ENCODE measurements around the gene CSH1. TPM values are rescaled to one million over a fixed set of nuclear protein-coding genes. Genes with fewer than 3 reads are reported as not detected.
"Not testable (repeated sequence)": the region's sequence is repeated elsewhere in the genome, so short reads cannot be mapped to it uniquely, and the experiment has no call there.

CSH1 gene
- total RNA-seq, 1 experiment from 2014 or later: not detected

- H3K27ac Mint-ChIP-seq; H2BK20ac ChIP-seq (ENCODE audit: low read depth, low read length, poor library complexity, severe bottlenecking); H4K8ac ChIP-seq (replicated peaks; ENCODE audit: insufficient read length, low read depth, low read length); H2BK5ac ChIP-seq (ENCODE audit: insufficient read length, low read length); H3K14ac ChIP-seq (ENCODE audit: insufficient read depth, low read length); H3K23ac ChIP-seq (ENCODE audit: insufficient read length, low read depth, low read length); H3K27ac ChIP-seq (ENCODE audit: insufficient read length, low read depth, low read length); H3K4me3 Mint-ChIP-seq; H3K9me3 ChIP-seq (ENCODE audit: control insufficient read depth, low read depth, low read length); H4K91ac ChIP-seq (ENCODE audit: insufficient read length, low read depth, low read length); H3K4me1 ChIP-seq (ENCODE audit: insufficient read depth, low read length); H3K4ac ChIP-seq (ENCODE audit: low read depth, low read length); H3K4me2 ChIP-seq (ENCODE audit: insufficient read depth, insufficient read length, low read length); H2BK15ac ChIP-seq (ENCODE audit: low read depth, low read length); H3K27me3 Mint-ChIP-seq (ENCODE audit: low read depth); H3K79me1 ChIP-seq (ENCODE audit: insufficient read depth, low read depth, low read length, poor library complexity, severe bottlenecking); H3K9ac ChIP-seq (ENCODE audit: extremely low read depth, insufficient read length, low read length); H3T11ph ChIP-seq (ENCODE audit: low read length); H2AK5ac ChIP-seq (ENCODE audit: insufficient read length, low read length); DNase-seq; H3K23me2 ChIP-seq (ENCODE audit: insufficient read length, low read depth, low read length, poor library complexity, severe bottlenecking); H2BK12ac ChIP-seq (ENCODE audit: insufficient read length, low read depth, low read length); H3K36me3 Mint-ChIP-seq (ENCODE audit: insufficient read depth in 1 of 3, low read depth in 3 of 3); H2AFZ ChIP-seq (ENCODE audit: low read length); H4K5ac ChIP-seq (ENCODE audit: insufficient read length, low read depth, low read length); H3K79me2 ChIP-seq (ENCODE audit: insufficient read depth, low read length); H3K18ac ChIP-seq (ENCODE audit: insufficient read length, low read depth, low read length); H3K56ac ChIP-seq (ENCODE audit: insufficient read length, low read depth, low read length); H3K4me1 Mint-ChIP-seq; H2BK120ac ChIP-seq (ENCODE audit: low read depth, low read length, poor library complexity, severe bottlenecking); H4K20me1 ChIP-seq (ENCODE audit: control insufficient read depth, insufficient read depth, insufficient read length); H3K9me3 Mint-ChIP-seq; H3K27me3 ChIP-seq (ENCODE audit: insufficient read depth, low read length): not testable (repeated sequence)
- WGBS (ENCODE audit: extremely low coverage, insufficient read length, low lambda C conversion rate): no CpG with 5 or more reads among the region's 9 CpGs
- TF ChIP-seq CTCF (conservative IDR thresholded peaks at IDR 0.05): peak; percentile 58; the same call in 2 of the 3 replicates
Observed at GRCh38 chr17:63869491-63870291, 26.7 kb downstream of the CSH1 start.

- no CpG with 5 or more reads among the region's 7 CpGs for WGBS (ENCODE audit: extremely low coverage, insufficient read length, low lambda C conversion rate)
- H3T11ph ChIP-seq (ENCODE audit: low read length); H3K79me2 ChIP-seq (ENCODE audit: insufficient read depth, low read length); H2BK15ac ChIP-seq (ENCODE audit: low read depth, low read length); H3K27me3 Mint-ChIP-seq (ENCODE audit: low read depth); H2AK5ac ChIP-seq (ENCODE audit: insufficient read length, low read length); H3K4me2 ChIP-seq (ENCODE audit: insufficient read depth, insufficient read length, low read length); H4K91ac ChIP-seq (ENCODE audit: insufficient read length, low read depth, low read length); H3K23ac ChIP-seq (ENCODE audit: insufficient read length, low read depth, low read length); H3K18ac ChIP-seq (ENCODE audit: insufficient read length, low read depth, low read length); H3K4me1 ChIP-seq (ENCODE audit: insufficient read depth, low read length); H3K9me3 ChIP-seq (ENCODE audit: control insufficient read depth, low read depth, low read length); H3K27ac ChIP-seq (ENCODE audit: insufficient read length, low read depth, low read length); H3K79me1 ChIP-seq (ENCODE audit: insufficient read depth, low read depth, low read length, poor library complexity, severe bottlenecking); H2BK12ac ChIP-seq (ENCODE audit: insufficient read length, low read depth, low read length); H3K36me3 Mint-ChIP-seq (ENCODE audit: insufficient read depth in 1 of 3, low read depth in 3 of 3); H2AFZ ChIP-seq (ENCODE audit: low read length); H2BK120ac ChIP-seq (ENCODE audit: low read depth, low read length, poor library complexity, severe bottlenecking); H3K4me3 Mint-ChIP-seq; H2BK20ac ChIP-seq (ENCODE audit: low read depth, low read length, poor library complexity, severe bottlenecking); H3K9me3 Mint-ChIP-seq; H3K4ac ChIP-seq (ENCODE audit: low read depth, low read length); H4K20me1 ChIP-seq (ENCODE audit: control insufficient read depth, insufficient read depth, insufficient read length); H4K8ac ChIP-seq (replicated peaks; ENCODE audit: insufficient read length, low read depth, low read length); H3K14ac ChIP-seq (ENCODE audit: insufficient read depth, low read length); H3K23me2 ChIP-seq (ENCODE audit: insufficient read length, low read depth, low read length, poor library complexity, severe bottlenecking); H4K5ac ChIP-seq (ENCODE audit: insufficient read length, low read depth, low read length); H3K27ac Mint-ChIP-seq; H3K27me3 ChIP-seq (ENCODE audit: insufficient read depth, low read length); H2BK5ac ChIP-seq (ENCODE audit: insufficient read length, low read length); H3K4me1 Mint-ChIP-seq; H3K56ac ChIP-seq (ENCODE audit: insufficient read length, low read depth, low read length); H3K9ac ChIP-seq (ENCODE audit: extremely low read depth, insufficient read length, low read length): not testable (repeated sequence)
- DNase-seq: peak; percentile 73
Observed at GRCh38 chr17:63866625-63867024, 29.7 kb downstream of the CSH1 start.
